ENCODE data around the gene PPOX.

- TF ChIP-seq CTCF (IDR thresholded peaks at IDR 0.05; ENCODE audit: insufficient read depth, low read length, poor library complexity, severe bottlenecking) (no peak), EZH2phosphoT487 (conservative IDR thresholded peaks at IDR 0.05; ENCODE audit: low read length) (no peak)
Measured at GRCh38 chr1:161214369-161214768, 48.1 kb downstream of the PPOX start.
